Gastroesophageal sphincter (tissue), 3 donors: ENCODE measurements around the gene SAP25.

Experiments used
- CTCF ChIP-seq, 4 experiments: fragments of 200-600 bp in 2 of 4; fragments of 450-650 bp in 2 of 4; sonication (generic) in 1 of 4; IDR thresholded peaks; one replicate each; pipeline ENCODE4 v1.5.1; 2017 to 2019; ENCODE audit warnings: antibody characterized with exemption in 4 of 4, mild to moderate bottlenecking in 2 of 4, moderate library complexity in 2 of 4
- POLR2AphosphoS5 ChIP-seq: sonication (generic); formaldehyde crosslinking; IDR thresholded peaks from one replicate; pipeline ENCODE4 v1.6.1; 2017; ENCODE audit warnings: antibody characterized with exemption

GRCh38 chr7:100620239-100620638, 46.5 kb upstream of the SAP25 start:
- no peak for TF ChIP-seq CTCF (IDR thresholded peaks at IDR 0.05)
- TF ChIP-seq POLR2AphosphoS5 = no peak
